Dermis blood vessel endothelial cell (primary cell): ENCODE measurements around the gene DAPK2. TPM values are rescaled to one million over a fixed set of nuclear protein-coding genes. Genes with fewer than 3 reads are reported as not detected.

ENCODE experiments used
- DNase-seq: peaks from one replicate; pipeline ENCODE4 v3.0.0; 2010
- total RNA-seq: library from RNA; depleted of rRNA; stranded (reverse); fragments of >200 nt; gene quantifications from 2 replicates; pipeline ENCODE4 v1.2.3, GENCODE V29; 2014

DAPK2 gene
- total RNA-seq, 1 donor from 2014 or later = 21.1 TPM

DNA sequence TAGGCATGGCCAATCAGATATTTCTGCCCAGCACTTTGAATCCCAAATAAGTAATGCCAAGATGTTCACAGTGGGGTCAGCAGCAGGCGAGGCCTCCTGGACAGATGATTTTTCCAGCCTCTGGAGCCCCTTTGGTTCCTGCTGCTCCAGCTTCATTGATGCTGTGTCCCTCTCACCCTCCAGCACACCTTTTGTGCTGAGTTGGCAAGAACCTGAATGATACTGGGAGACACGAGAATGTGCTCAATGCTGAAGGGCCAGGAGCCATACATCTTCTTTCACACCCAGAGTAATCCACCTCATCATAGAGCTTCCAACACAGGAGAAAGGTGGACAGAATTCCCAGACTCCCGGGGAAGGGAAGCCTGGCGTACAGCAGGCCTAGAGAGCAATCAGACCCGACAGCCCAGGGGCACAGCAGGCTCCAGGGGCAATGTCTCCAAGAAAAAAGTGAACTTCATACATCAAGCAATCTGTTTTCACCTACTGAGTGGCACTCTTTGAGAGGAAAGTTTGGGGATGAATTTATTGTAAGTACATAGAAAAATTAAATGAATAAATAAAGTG, 6.7 kb upstream of the DAPK2 start:
- no peak for DNase-seq

DNA sequence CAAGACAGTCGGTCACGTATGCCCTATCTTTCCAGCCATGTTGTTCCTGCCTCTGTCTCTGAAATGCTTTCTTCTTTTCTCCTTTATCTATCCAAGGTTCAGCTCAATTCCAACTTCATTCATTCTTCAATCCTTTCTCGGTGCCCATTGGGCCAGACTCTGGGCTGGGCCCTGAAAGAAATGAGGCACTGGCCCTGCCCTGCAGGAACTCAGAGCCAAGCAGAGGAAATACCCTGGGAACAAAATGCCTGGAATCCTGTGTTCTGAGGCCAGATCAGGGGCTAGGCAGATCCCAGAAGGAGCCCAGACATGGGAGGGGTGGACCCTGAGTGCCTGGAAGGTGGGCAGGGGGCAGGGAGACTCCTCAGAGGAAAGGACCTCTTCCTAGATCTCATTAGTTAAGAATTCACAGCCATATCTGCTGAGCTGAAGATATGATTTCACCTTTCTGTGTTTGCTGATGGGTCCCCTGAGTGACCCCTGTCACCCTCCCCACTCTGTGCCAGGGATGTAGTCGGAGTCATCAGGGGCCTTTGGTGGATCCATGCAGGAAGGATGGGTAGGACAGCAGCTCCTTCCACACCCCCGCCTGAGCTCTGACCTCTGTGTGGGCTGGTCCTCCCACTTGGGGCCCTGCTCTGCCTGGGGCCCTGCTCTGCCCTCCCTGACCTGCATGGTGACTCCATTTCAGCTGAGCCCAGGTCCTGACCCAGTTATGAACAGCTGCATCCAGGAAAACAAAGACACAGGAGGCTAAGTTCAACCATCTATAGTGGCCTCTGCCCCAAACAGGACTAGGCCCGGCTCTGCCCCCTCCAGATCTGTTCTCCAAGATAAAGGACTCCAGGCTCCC, 5.3 kb upstream of the DAPK2 start:
- DNase-seq = no peak

DNA sequence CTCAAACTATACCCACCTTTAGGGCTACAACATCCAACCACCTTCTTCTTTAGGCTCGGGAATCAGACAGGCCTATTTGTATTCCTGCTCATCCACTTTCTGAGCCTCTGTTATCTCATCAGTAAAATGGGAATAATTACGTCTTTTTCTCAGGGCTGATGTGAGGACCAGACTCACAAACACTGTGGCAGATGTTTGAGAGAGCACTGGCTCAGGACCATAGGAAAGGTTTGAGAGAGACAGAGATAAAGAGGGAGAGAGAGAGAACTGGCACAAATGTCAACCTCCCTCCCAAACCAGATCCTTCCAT, 4.8 kb upstream of the DAPK2 start:
- no peak for DNase-seq

DNA sequence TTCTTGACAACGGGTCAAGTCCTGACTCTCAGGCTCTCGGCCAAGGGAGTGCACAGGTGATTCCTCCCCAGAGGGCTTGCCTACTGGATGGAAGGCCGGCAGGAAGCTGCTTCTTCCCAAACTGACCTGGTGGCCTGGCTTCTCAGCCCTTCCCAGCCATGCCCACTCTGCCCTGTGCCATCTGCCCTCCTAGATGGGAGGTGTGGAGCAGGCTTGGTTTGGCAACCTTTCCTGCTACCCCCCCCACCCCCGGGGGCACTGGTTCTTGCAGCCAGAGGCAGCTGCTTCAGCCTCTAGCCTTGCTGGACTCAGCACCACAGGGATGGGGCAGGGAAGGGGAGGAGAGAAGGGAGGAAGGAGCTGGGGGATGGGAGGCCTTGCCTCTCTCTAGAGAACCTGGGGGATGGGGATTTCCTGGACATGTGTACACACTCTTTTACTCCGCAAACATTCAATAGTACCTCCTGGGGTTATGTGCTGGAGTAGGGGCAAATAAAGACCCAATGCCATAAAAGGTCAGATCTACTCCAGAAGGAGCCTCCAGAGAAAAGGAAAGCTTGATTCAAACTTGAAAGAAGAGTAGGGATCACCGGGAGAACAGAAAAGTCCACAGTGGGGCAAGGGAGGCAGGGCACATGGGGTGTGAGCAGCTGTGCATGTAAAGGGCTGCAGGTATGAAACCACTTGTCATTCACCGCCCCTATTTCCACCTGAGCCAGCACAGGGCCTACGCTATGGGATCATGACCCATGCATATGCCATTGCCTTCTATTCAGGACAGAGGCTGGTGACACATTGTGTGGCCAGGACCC, 4.2 kb upstream of the DAPK2 start:
- DNase-seq = no peak

- DNase-seq = no peak
Measured at GRCh38 chr15:64048781-64049460, 2.6 kb upstream of the DAPK2 start.

DNA sequence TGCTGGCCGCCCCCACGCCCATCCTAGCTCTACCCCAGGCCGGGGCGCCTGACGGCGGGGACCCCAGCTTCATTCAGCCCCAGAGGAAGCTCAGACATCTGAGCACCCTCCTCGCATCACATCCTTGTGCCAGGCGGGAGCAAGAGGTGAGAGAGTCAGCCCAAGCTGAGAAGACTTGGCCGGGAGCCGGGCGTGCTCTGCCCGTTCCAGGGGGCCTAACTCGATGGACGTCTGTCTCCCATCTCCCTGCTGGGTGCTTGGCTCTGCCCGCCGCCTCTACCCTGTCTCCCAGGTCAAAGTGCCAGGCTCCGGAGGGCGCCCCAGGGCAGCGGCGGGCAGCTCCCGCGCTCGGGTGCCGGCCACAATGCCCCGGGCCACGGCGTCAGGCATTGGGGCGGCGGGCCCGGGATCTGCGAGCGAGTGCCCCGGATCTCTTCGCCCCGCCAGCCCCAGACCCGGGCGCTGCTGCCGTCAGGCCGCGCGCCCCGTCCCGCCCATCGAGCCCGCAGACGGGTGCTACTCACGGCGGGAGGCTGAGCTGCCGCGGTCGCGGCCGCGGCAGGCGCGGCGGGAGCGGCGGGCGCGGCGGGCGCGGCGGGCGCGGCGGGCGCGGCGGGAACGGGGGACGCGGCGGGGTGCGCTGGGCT, 388 bp downstream of the DAPK2 start:
- DNase-seq = peak; percentile 17

GRCh38 chr15:64045101-64045435, 1.2 kb downstream of the DAPK2 start:
- DNase-seq = no peak

GRCh38 chr15:64044300-64045100, 1.8 kb downstream of the DAPK2 start:
- peak; percentile 44 for DNase-seq

DNA sequence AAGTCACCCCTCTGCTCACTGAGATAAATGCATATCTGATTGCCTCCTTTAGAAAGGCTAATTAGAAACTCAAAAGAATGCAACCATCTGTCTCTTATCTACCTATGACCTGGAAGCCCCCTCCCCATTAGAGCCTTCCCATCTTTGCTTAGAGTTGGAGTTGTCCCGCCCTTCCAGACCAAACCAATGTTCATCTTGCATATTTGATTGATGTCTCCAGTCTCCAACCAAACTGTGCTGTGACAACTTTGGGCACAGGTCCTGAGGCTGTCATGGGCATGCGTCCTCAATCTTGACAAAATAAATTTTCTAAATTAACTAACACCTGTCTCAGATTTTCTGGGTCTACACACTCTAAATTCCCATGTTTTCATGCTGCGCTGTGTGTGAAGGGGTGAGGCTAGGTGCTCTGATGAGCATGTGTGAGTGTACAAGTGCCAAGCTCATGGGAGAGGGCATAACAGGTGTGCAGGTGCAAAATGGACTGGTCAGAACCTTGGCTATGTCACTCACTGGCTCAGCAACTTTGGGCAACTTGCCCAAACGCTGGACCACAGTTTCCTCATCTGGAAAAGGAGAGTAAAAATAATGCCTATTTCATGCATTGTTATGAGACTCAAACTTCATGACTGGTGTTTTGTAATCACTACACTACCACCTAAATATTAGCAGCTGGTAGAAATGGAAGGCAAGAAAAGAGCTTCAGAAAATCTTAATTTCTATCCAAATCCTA, 7.2 kb downstream of the DAPK2 start:
- no peak for DNase-seq

GRCh38 chr15:64037966-64038365, 8.3 kb downstream of the DAPK2 start:
- DNase-seq = no peak

- DNase-seq = no peak
Measured at GRCh38 chr15:64037116-64037515, 9.2 kb downstream of the DAPK2 start.

DNA sequence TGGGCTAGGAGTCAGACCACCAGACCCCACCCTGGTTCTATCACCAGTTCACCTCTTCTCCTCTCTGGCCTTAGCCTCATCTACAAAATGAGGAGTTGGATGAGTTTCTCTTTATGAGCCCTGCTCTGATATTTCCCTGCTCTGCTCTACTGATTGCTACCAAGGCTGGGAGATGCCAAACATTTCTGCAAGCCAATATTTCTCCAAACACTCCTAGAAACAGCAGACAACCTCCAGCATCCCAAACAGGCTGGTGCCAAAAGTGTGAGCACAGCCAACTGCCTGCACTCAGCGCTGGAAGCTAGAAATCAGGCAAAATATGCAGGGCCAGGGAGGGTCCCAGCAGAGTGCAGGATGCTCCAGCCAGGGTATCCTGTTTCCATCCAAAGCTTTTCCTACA, 10.8 kb downstream of the DAPK2 start:
- DNase-seq = no peak

- DNase-seq = no peak
Measured at GRCh38 chr15:64034519-64034918, 11.8 kb downstream of the DAPK2 start.

DNA sequence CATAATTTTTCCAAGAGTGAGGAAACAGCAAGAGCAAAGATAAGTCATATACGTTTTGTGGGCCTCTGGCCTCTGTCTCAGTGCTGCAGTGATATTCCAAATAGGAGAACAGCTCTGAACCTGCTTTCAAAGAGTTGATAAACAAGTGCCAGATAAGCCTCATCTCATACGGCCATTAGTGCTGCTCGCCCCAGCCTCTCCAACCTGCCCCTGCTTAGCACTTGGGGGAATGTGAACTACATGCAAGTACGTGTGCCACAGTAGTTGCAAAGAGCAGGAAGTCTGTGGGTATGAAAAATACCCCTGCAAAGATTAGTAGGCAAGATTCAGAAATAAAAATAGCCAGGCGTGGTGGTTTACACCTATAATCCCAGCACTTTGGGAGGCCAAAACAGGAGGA, 14.0 kb downstream of the DAPK2 start:
- no peak for DNase-seq

- DNase-seq = no peak
Measured at GRCh38 chr15:64030123-64030522, 16.2 kb downstream of the DAPK2 start.

DNA sequence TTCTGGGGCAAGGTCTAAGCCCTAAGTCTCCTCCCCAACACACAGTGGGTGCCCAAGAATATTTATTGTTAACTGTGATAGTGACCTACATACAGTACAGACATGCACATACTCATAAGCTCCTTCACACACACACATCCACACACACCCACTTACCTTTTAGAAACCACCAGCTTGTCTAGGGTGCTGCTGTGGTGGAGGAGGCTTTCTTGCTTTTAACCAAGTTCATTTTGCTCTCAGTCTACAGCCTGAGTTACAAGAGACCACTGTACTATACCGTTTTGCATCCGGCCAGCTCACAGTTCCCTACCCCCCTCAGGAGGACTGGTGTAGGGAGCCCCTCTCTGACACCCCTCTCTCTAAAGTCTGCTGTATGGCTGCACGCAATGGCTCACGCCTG, 16.7 kb downstream of the DAPK2 start:
- no peak for DNase-seq

DNA sequence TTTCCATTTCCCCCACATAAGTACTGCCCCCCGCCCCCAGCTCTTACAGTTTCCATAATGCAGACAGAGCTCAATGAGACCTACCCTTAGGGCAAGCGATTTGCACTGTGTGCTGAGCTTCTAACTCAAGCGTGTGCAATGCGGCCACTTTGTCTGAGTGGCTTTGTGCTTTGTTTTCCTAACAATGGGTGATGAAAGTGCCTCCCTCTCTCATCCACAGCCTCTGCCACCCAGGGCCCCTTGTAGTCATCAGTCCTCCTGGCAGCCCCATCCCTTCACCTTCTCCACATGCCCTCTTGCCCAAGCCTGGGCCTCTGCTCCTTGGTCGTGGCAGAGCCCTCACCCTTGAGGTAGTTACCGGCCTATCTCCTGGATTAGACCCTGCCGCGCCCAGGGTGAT, 17.2 kb downstream of the DAPK2 start:
- no peak for DNase-seq

DNA sequence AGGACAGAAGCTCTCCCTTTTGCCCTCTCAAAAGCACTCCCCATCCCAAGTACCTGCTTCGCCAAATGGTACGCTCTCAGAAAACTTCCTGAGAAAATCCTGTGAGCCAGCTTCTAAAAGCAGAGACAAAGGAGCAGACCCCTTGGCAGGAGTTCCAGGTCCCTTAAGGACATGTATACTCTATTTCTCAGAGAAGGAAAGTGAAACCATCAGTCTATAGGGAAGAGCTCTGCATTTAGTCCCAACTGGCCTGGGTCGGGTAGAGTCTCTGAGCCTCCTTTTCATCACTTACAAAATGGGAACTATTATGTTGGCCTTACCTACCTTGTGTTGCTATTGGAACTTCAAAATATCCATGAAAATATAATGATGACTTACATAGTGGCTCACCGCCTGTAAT, 19.7 kb downstream of the DAPK2 start:
- DNase-seq = no peak

DNA sequence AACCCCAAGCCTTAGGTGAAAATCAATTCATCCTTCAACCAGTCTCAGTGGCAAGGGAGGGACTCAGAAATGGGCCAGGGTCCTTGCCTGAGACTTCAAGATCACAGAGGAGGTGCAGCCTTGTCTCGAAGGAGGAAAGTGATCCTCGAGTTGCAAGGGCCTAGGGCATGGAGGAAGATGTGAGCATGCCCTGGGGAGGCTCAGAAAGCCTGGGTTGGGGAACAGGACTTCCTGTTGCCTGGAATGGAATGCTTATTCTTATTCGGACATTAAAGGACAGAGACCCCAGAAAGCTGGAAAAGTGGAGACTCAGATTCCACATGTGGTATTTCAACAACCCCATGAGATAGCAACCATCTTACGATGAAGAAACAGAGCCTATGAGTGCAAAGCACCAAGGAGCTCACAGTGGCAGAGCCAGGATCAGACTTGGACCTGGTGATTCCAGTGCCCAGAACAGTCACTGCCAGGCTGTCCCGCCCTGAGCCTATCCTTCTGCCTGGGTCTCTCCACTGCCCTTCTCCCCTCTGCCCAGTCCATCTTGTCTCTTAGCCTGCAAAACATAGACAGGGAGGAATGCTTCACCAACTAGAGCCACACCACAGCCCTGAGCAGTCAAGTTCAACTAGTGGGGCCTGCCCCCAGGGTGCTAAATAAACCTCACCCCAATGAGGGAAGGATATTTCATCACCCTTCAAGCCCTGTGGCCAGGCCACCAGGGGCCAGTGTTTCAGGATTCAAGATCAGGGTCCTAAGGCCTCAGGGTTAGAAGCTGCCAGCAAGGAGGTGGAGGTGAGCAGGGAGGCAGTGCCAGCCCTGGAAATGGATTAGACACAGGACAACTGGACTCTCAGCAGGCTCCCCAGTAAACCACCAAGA, 21.9 kb downstream of the DAPK2 start:
- DNase-seq = no peak

- DNase-seq = no peak
Measured at GRCh38 chr15:64023220-64023619, 23.1 kb downstream of the DAPK2 start.
